ENCODE results near the gene APC. TPM values are rescaled to one million over a fixed set of nuclear protein-coding genes. Genes with fewer than 3 reads are reported as not detected.

APC gene
- total RNA-seq, 1 experiment from 2014 or later: 40.0 TPM

- TF ChIP-seq, protein P1, sequence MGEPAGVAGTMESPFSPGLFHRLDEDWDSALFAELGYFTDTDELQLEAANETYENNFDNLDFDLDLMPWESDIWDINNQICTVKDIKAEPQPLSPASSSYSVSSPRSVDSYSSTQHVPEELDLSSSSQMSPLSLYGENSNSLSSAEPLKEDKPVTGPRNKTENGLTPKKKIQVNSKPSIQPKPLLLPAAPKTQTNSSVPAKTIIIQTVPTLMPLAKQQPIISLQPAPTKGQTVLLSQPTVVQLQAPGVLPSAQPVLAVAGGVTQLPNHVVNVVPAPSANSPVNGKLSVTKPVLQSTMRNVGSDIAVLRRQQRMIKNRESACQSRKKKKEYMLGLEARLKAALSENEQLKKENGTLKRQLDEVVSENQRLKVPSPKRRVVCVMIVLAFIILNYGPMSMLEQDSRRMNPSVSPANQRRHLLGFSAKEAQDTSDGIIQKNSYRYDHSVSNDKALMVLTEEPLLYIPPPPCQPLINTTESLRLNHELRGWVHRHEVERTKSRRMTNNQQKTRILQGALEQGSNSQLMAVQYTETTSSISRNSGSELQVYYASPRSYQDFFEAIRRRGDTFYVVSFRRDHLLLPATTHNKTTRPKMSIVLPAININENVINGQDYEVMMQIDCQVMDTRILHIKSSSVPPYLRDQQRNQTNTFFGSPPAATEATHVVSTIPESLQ (CRISPR knock-in tag; IDR thresholded peaks at IDR 0.05): no peak
- TF ChIP-seq E2F4 (CRISPR knock-in tag; IDR thresholded peaks at IDR 0.05; ENCODE audit: borderline replicate concordance, low read depth) (no peak), NR3C1 (CRISPR knock-in tag; conservative IDR thresholded peaks at IDR 0.05; ENCODE audit: low read depth) (no peak), USF1 (CRISPR knock-in tag; IDR thresholded peaks at IDR 0.05) (no peak), JAZF1 (CRISPR knock-in tag; IDR thresholded peaks at IDR 0.05) (no peak), ATF2 (CRISPR knock-in tag; IDR thresholded peaks at IDR 0.05; ENCODE audit: borderline replicate concordance, low read depth) (no peak), E2F5 (CRISPR knock-in tag; IDR thresholded peaks at IDR 0.05) (no peak), TP53 (CRISPR knock-in tag; IDR thresholded peaks at IDR 0.05) (no peak), PREB (CRISPR knock-in tag; IDR thresholded peaks at IDR 0.05; ENCODE audit: borderline replicate concordance) (no peak), STAT6 (CRISPR knock-in tag; conservative IDR thresholded peaks at IDR 0.05; ENCODE audit: low read depth) (no peak), NR2C2 (CRISPR knock-in tag; IDR thresholded peaks at IDR 0.05) (no peak), NFATC4 (CRISPR knock-in tag; IDR thresholded peaks at IDR 0.05) (no peak)
- TF ChIP-seq, protein P2, sequence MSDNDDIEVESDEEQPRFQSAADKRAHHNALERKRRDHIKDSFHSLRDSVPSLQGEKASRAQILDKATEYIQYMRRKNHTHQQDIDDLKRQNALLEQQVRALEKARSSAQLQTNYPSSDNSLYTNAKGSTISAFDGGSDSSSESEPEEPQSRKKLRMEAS (CRISPR knock-in tag; IDR thresholded peaks at IDR 0.05): no peak
- TF ChIP-seq, protein P3, sequence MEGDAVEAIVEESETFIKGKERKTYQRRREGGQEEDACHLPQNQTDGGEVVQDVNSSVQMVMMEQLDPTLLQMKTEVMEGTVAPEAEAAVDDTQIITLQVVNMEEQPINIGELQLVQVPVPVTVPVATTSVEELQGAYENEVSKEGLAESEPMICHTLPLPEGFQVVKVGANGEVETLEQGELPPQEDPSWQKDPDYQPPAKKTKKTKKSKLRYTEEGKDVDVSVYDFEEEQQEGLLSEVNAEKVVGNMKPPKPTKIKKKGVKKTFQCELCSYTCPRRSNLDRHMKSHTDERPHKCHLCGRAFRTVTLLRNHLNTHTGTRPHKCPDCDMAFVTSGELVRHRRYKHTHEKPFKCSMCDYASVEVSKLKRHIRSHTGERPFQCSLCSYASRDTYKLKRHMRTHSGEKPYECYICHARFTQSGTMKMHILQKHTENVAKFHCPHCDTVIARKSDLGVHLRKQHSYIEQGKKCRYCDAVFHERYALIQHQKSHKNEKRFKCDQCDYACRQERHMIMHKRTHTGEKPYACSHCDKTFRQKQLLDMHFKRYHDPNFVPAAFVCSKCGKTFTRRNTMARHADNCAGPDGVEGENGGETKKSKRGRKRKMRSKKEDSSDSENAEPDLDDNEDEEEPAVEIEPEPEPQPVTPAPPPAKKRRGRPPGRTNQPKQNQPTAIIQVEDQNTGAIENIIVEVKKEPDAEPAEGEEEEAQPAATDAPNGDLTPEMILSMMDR (IDR thresholded peaks at IDR 0.05): no peak
Measured at GRCh38 chr5:112711436-112711835, 26.2 kb upstream of the APC start (continued).

All from WTC11 (cell line).